PC-3 (cell line): ENCODE measurements around the gene PLA2G15. TPM values are rescaled to one million over a fixed set of nuclear protein-coding genes. Genes with fewer than 3 reads are reported as not detected.

ENCODE experiments used
- ATAC-seq: fragments of 200-7000 bp; cut with Tn5 transposase; 2 replicates; pipeline ENCODE4 v1.9.1; 2020; ENCODE audit warnings: mild to moderate bottlenecking, moderate library complexity
- BruUV-seq: library from RNA; stranded (reverse); fragments of 400-500 nt; replicated peaks from 2 replicates; lab custom pipeline; 2021; lab: Mats Ljungman, UMichigan
- CTCF ChIA-PET: fragments of 300-600 bp; sonication (Branson Sonifier 250); formaldehyde crosslinking; loops from one replicate; lab custom pipeline; 2022; ENCODE audit warnings: antibody characterized with exemption; lab: Charles Lee
- POLR2A ChIA-PET: fragments of 300-600 bp; sonication (Branson Sonifier 250); formaldehyde crosslinking; loops from one replicate; lab custom pipeline; 2022; ENCODE audit warnings: antibody characterized with exemption; ENCODE audit not compliant: unreplicated experiment; lab: Charles Lee
- DNase-seq: peaks from one replicate; pipeline ENCODE4 v3.0.0-alpha.2; 2015
- H2AFZ ChIP-seq: fragments of 300-600 bp; sonication (generic); 2 replicates; pipeline ENCODE4 v1.6.0; 2016; ENCODE audit warnings: antibody characterized with exemption, low read length
- H3F3A ChIP-seq: fragments of 300-600 bp; sonication (generic); one replicate; pipeline ENCODE4 v1.6.0; 2017; ENCODE audit warnings: antibody characterized with exemption, low read length, control low read depth, mild to moderate bottlenecking; ENCODE audit not compliant: unreplicated experiment
- H3K27ac ChIP-seq: fragments of 300-600 bp; sonication (generic); 2 replicates; pipeline ENCODE4 v1.5.1; 2016; ENCODE audit warnings: mild to moderate bottlenecking, low read length
- H3K27me3 ChIP-seq: fragments of 300-600 bp; sonication (generic); 2 replicates; pipeline ENCODE4 v1.6.1; 2016; ENCODE audit warnings: low read length, mixed read lengths
- H3K36me3 ChIP-seq: fragments of 300-600 bp; sonication (generic); 2 replicates; pipeline ENCODE4 v1.6.1; 2016; ENCODE audit warnings: low read depth, mixed run types, low read length, mixed read lengths
- H3K4me1 ChIP-seq: fragments of 300-600 bp; sonication (generic); 2 replicates; pipeline ENCODE4 v1.5.1; 2016; ENCODE audit warnings: low read length; ENCODE audit not compliant: insufficient read depth
- H3K4me2 ChIP-seq: fragments of 300-600 bp; sonication (generic); 2 replicates; pipeline ENCODE4 v1.6.0; 2016; ENCODE audit warnings: low read length
- H3K4me3 ChIP-seq: fragments of 300-600 bp; sonication (generic); 2 replicates; pipeline ENCODE4 v1.5.1; 2016; ENCODE audit warnings: mild to moderate bottlenecking, low read length, mixed read lengths
- H3K79me2 ChIP-seq: fragments of 300-600 bp; sonication (generic); 2 replicates; pipeline ENCODE4 v1.6.1; 2017; ENCODE audit warnings: low read length, mixed read lengths
- H3K9ac ChIP-seq: fragments of 300-600 bp; sonication (generic); 2 replicates; pipeline ENCODE4 v1.6.0; 2016; ENCODE audit warnings: mild to moderate bottlenecking, low read length
- H3K9me2 ChIP-seq: fragments of 300-600 bp; sonication (generic); replicated peaks from 2 replicates; pipeline ENCODE4 v1.6.1; 2016; ENCODE audit warnings: mixed run types, low read length, mixed read lengths
- H3K9me3 ChIP-seq: fragments of 300-600 bp; sonication (generic); 2 replicates; pipeline ENCODE4 v1.6.1; 2016; ENCODE audit warnings: low read length, mixed read lengths
- H4K20me1 ChIP-seq: fragments of 300-600 bp; sonication (generic); 2 replicates; pipeline ENCODE4 v1.6.1; 2016; ENCODE audit warnings: low read length, mixed read lengths
- CTCF ChIP-seq: fragments of 300-600 bp; sonication (generic); conservative IDR thresholded peaks from 2 replicates; pipeline ENCODE4 v1.5.1; 2017; ENCODE audit warnings: antibody characterized with exemption, low read depth, mild to moderate bottlenecking, low read length
- EZH2 ChIP-seq: fragments of 300-600 bp; sonication (generic); IDR thresholded peaks from one replicate; pipeline ENCODE4 v1.6.1; 2017; ENCODE audit warnings: antibody characterized with exemption, mild to moderate bottlenecking, low read length; ENCODE audit not compliant: unreplicated experiment
- EZH2phosphoT487 ChIP-seq: fragments of 300-600 bp; sonication (generic); IDR thresholded peaks from 2 replicates; pipeline ENCODE4 v1.6.1; 2018; ENCODE audit warnings: mild to moderate bottlenecking, antibody characterized with exemption, low read length, borderline replicate concordance
- intact Hi-C: fragments of 100-400 bp; cut with micrococcal nuclease; formaldehyde crosslinking; loops from 2 replicates; pipeline ENCODE4 v1.9.0; 2023
- total RNA-seq: library from RNA; depleted of rRNA; stranded (reverse); fragments of >200 nt; gene quantifications from 2 replicates; pipeline ENCODE4 v1.2.3, GENCODE V29; 2014

Gene PLA2G15
- total RNA-seq, 1 experiment from 2014 or later, result 16.4 TPM

GRCh38 chr16:68257251-68257905 is 12.2 kb downstream of the PLA2G15 start:
- H3K4me2 ChIP-seq, result peak overlapping the region; percentile 44
- no peaks in the 10 kb centered on the region for H3K9me3 ChIP-seq
- ChIA-PET POLR2A (interaction anchor here (0.6 kb wide), 1 partner anchor 186 kb away, joined by 5 read pairs; no protein-coding TSS in a partner anchor), CTCF (interaction anchor here (0.5 to 0.9 kb wide), 2 partner anchors 62 to 130 kb away, joined by 3 to 4 read pairs; no protein-coding TSS in a partner anchor)
- DNase-seq, result peak; percentile 22
- peak overlapping the region; percentile 40 for H3K9ac ChIP-seq
- BruUV-seq, result no TSS peak
- H3K79me2 ChIP-seq, result no peaks in the 10 kb centered on the region
- H3F3A ChIP-seq, result peaks cover 4% of the 10 kb centered on the region
- H2AFZ ChIP-seq, result no peak overlapping the region
- peaks cover 18% of the 10 kb centered on the region for H3K4me1 ChIP-seq
- peak; percentile 4 for ATAC-seq
- H4K20me1 ChIP-seq, result no peaks in the 10 kb centered on the region
- H3K4me3 ChIP-seq, result no peak overlapping the region
- TF ChIP-seq EZH2phosphoT487 (no peak), EZH2 (no peak), CTCF (no peak)
- H3K27me3 ChIP-seq, result no peaks in the 10 kb centered on the region
- peak overlapping the region; percentile 83 for H3K27ac ChIP-seq
- no peaks in the 10 kb centered on the region; the same call in none of the 2 replicates for H3K36me3 ChIP-seq
- intact Hi-C loops, result no loop called here
- no peaks in the 10 kb centered on the region for H3K9me2 ChIP-seq

- no peak for TF ChIP-seq EZH2phosphoT487
- TF ChIP-seq CTCF, result no peak
- no peak for TF ChIP-seq EZH2
- Histone ChIP-seq H3K9ac (peak overlapping the region; percentile 40), H3F3A (peaks cover 4% of the 10 kb centered on the region), H3K4me1 (peaks cover 18% of the 10 kb centered on the region), H3K4me2 (peak overlapping the region; percentile 44), H3K27ac (peak overlapping the region; percentile 83), H3K9me3 (no peaks in the 10 kb centered on the region), H3K27me3 (no peaks in the 10 kb centered on the region), H4K20me1 (no peaks in the 10 kb centered on the region), H3K9me2 (no peaks in the 10 kb centered on the region), H3K4me3 (no peak overlapping the region), H3K36me3 (no peaks in the 10 kb centered on the region; the same call in none of the 2 replicates), H3K79me2 (no peaks in the 10 kb centered on the region), H2AFZ (no peak overlapping the region)
- no TSS peak for BruUV-seq
- ChIA-PET POLR2A (no interaction called here), CTCF (interaction anchor here (0.5 to 0.9 kb wide), 2 partner anchors 61 to 131 kb away, joined by 3 to 4 read pairs; no protein-coding TSS in a partner anchor)
- intact Hi-C loops, result no loop called here
- DNase-seq, result peak; percentile 80
- peak; percentile 93 for ATAC-seq
These were observed 13.0 kb downstream of the PLA2G15 start for GRCh38 chr16:68257906-68258800.
